ENCODE measurements around the gene GAS2L2.

The GAS2L2 gene

GRCh38 chr17:35744830-35745229, 8.2 kb downstream of the GAS2L2 start:
- DNase-seq, result no peak

GRCh38 chr17:35743626-35744328, 9.3 kb downstream of the GAS2L2 start:
- DNase-seq, result peak; percentile 57

DNA sequence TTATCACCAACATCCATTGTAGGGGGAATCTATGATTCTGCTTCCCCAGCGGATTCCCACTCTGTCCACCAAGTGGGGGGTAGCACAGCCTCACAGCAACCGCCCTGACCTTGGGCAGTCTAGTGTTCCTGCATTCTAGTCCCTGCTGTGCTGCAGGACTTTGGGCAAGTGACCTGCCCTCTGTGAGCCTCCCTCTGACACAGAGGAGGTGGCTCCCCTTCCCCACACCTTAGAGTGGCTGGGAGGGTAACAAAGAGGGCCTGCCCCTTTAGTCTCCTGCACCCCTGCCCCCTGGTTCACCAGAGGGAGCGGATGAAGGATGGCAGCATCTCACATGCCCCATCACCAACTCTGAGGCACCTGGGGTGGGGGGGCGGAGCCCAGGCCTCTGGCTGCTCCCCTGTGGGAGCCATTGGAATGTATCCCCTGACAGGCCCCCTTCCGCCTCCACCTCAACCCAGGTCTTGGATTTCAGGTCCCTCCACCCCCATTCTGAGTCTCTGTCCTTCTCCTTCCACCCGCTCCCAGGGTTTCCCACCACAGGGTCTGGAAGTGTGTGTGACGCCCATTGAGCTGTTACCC, 10.1 kb downstream of the GAS2L2 start:
- no peak for DNase-seq

DNA sequence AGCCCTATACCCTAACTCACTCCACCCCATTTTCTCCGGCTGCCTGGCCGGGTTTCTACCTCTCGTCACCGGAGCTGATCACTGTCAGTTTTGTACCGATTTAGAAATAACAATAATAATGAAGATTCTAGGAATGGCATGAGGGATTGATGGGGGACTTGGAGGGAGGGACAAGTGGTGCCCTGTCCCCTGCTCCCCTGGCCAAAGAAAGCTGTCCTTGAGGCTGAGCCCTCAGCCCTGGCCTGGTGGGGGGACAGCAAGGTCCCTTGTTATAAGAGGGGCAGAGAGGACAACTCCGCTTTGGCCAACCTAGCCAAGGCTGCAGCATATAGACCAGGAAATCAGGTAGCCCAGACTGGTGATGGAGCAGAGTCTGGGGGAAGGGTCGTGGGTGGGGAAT, 10.5 kb downstream of the GAS2L2 start:
- DNase-seq, result no peak

GRCh38 chr17:35740997-35741931, 11.8 kb downstream of the GAS2L2 start:
- DNase-seq, result no peak

DNA sequence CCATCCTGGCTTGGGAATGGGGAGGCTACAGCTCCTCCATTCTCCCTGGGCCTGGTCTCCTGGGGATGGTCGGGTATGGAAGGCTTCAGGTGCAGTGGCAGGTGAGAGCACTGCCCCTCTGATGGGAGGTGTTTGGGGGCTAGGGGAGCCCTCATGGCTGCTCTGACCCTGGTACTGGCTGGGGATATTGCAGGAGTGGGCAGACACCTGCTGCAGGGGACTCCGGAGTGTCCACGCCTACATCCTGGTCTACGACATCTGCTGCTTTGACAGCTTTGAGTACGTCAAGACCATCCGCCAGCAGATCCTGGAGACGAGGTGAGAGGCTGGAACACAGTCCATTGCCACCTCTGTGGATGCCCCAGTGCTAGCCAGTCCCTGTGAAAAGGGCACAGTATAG, 12.8 kb downstream of the GAS2L2 start:
- DNase-seq, result no peak

DNA sequence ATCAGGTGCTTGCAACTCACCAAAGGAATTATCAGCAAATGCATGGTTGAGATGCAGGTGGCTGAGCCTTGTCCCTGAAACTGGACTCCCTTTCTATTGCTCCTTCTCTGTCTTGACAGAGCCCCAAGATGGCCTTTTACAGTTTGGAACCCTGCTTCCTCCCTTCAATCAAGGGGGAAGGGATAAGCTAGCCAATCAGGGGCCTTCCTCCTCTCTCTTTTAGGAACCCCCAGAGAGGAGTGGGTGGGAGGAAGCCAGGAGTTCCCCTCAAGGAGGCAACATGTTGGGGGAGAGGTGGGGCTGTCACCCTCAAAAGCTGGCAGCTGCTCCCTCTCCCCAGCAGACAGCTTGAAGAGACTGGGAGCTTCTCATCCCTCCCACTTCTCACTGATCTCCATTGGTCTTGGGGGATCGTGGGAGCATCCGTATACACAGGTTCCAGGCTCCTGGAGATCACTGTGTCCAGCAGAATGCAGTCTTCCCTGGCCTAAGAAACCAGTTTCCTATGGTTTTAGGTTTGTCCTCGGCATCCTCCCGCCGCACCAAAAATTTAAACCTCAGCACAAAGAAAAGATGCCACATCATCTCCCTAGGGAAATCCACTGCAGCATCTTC, 14.4 kb downstream of the GAS2L2 start:
- no peak for DNase-seq

GRCh38 chr17:35736236-35736635, 16.8 kb downstream of the GAS2L2 start:
- no peak for DNase-seq

DNA sequence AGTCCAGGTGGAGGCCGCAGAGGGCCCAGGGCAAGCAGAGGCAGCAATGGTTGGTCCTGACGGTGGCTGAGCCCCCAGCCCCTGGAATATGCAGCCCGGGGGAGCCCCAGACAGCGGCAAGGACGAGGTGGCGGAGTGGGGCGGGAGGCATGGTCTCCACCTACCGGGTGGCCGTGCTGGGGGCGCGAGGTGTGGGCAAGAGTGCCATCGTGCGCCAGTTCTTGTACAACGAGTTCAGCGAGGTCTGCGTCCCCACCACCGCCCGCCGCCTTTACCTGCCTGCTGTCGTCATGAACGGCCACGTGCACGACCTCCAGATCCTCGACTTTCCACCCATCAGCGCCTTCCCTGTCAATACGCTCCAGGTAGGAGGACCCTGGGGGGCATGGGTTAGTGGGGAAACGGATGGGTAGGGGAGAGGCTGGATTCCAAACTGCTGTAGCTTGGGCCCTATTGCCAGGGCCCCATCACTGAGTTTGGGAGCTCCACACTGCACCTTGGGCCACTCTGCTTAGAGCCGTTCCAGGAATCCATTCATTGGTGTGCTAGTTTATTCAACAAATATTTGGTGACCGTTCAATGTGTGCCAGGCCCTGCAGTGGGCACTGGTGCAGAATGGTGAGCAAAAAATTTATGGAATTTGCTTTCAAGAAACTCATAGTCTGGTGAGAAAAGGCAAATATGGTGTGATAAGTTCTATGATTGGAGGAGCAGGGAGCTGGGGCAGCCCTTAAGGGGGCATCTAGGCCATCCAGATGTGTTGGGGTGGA, 17.8 kb downstream of the GAS2L2 start:
- no peak for DNase-seq

DNA sequence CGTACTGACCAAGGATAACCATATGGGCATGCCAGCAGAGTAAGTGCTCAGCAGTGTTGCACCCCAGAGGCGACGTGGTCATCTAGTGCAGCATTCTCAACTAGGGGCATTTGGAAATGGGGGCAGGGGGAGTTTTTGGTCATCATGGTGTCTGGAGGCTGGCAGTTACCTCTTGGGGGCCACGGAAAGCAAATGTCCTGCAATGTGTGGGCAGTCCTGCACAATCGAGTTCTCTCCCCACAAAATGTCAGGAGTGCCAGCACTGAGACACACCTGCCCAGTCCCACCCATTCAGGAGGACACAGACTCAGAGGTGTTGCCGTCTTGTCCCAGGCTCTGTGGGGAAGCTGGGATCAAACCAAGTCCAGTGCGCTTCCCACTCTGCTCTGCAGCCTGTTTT, 18.6 kb downstream of the GAS2L2 start:
- DNase-seq, result no peak

DNA sequence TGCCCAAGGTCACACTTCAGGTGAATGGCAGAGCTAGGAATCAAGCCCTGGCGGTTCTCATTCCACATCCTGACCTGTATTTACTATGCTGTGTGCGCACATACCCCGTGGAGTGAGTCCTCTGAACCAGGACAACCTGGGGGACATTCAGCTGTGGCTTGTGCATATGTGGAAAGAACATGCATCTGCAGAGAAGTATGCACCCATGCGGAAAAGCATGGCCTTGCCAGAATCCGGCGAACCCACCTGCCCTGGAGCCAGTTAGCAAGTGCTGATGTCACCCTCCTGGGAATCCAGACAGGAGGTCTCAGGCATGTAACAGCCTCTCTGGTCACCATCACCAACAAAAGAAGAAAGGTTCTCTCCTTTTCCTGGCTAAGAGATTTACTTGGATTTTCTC, 19.7 kb downstream of the GAS2L2 start:
- DNase-seq, result no peak

DNA sequence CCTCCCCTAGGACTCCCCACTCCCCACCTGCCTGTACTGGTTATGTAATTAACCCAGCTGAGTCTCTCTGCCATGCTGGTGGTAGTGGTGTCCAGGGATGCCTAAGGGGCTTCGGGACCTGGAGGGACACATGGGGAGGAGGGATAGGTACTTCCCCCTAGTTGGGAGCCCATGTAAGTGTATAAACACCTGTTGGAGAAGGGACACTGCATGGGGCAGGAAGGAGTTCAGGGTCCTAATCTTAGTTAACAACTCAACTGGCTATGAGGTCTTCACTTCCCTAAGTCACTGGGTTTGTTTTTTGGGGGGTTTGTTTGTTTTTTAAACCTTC, 20.3 kb downstream of the GAS2L2 start:
- no peak for DNase-seq

GRCh38 chr17:35731917-35732805, 20.9 kb downstream of the GAS2L2 start:
- no peak for DNase-seq

GRCh38 chr17:35731239-35731916, 21.7 kb downstream of the GAS2L2 start, which contains the start of gene RASL10B:
RASL10B (plus strand) TSS chr17:35731639; CDS start chr17:35735185, 3,546 bp downstream.
- peak; percentile 78 for DNase-seq

DNA sequence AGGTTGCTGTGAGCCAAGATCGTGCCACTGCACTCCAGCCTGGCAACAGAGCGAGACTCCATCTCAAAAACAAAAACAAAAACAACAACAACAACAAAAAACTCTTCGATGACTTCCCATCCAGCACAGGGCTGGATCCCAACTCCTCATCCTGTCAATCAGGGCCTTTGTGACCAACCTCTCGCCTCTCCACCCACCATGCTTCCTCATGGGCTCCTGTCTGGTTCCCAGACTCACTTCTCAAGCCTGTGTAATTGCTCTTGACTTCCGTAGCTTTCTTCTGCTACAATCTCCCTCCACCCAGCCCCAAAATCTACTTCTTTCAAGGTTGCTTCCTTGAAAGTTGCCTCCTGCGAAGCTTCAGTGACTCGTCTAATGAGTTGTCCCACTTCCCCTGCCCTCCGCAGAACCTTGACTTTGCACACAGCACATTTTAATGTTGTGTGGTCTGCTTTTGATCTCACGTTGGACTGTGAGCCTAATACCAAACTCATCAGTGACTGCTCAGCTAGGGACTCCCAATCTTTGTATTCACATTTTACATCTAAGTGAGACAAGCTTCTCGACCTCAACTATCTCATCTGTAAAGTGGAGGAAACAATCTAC, 22.5 kb downstream of the GAS2L2 start:
- no peak for DNase-seq

DNA sequence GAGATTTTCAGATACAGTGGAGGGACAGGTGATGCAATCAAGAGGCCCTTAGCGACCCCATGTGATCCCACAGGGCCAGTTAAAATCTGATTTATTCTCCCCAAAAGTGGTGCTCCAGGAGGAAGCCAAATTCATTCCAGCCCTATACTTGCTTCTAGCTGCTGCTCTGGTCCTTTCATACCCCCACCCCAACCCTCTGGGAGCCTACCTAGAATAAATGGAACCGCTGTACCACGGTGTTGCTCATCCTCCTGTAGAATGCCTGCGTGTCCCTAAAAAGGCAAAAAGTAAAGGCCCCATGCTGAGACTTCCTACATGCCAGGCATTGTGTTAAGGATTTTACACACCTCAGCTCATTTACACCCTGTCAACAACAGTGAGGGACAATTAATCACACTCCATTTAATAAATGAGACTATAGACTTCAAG, 23.6 kb downstream of the GAS2L2 start:
- no peak for DNase-seq

DNA sequence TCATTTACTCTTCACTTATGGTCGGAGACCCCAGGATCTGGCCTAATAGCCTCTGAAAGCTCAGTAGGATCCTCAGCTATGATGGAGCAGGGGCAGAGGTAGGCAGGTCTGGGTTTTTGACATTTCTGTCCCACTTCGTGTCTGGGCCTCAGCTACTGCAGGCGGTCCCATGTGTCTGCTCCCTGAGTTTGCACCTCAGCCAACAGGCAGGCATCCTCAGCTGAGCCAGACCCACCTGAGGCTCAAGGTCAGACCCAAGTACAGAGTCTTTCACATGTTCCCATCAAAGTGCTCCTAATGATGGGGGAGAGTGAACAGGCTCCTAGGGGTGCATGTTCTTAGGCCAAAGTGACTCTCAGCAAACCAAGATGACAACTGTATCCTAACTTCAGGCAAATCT, 24.5 kb downstream of the GAS2L2 start:
- no peak for DNase-seq

DNA sequence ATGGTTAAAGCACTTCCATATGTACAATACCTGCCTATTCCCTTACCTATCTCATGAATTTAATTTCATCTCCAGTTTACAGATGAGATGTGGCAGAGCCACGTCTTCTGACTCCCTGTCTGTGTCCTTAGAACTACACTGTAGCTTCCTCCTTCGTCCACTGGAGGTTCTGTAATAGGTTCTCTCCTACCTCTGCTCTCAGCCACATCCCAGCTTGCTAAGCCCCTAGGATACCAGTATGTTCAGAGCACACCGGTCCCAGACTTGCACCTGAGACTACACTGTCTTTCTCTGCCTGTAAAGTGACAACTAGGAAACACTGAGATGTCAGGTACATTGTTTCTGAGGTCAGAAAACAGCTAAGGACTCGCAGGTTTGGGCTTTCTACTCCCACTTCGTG, 25.4 kb downstream of the GAS2L2 start:
- no peak for DNase-seq

- no peak for DNase-seq
These were observed 26.0 kb downstream of the GAS2L2 start for GRCh38 chr17:35726953-35727460.
